Measurements from ENCODE around the gene NFATC3. TPM values are rescaled to one million over a fixed set of nuclear protein-coding genes. Genes with fewer than 3 reads are reported as not detected.
A peak's percentile ranks its signal among the peaks of the same experiment; 100 is the strongest.

The NFATC3 gene
- total RNA-seq, 1 donor from 2014 or later, result 42.0 TPM

- Mint-ChIP-seq H3K27me3 (ENCODE audit: unreplicated experiment) (no peaks in the 10 kb centered on the region), H3K36me3 (ENCODE audit: unreplicated experiment) (no peaks in the 10 kb centered on the region), H3K9me3 (ENCODE audit: unreplicated experiment) (no peaks in the 10 kb centered on the region), H3K27ac (ENCODE audit: unreplicated experiment) (peak within 1 kb of the TSS; percentile 89), H3K4me1 (ENCODE audit: unreplicated experiment) (peaks cover 20% of the 10 kb centered on the region), H3K4me3 (ENCODE audit: unreplicated experiment) (peak within 1 kb of the TSS; percentile 84)
- DNase-seq (ENCODE audit: extremely low spot score, unreplicated experiment), result no peak
- TF ChIP-seq CTCF (IDR thresholded peaks at IDR 0.05), result no peak
Measured at GRCh38 chr16:68235887-68236136, 150.6 kb downstream of the NFATC3 start, which contains the start of gene ESRP2. Gene ESRP2, minus strand, starts transcription at chr16:68236127. Its CDS starts 82 bp downstream, at chr16:68236045.

GRCh38 chr16:68236137-68236825 is 151.1 kb downstream of the NFATC3 start:
- Mint-ChIP-seq H3K27ac (ENCODE audit: unreplicated experiment) (peak overlapping the region; percentile 89), H3K4me1 (ENCODE audit: unreplicated experiment) (peaks cover 20% of the 10 kb centered on the region), H3K4me3 (ENCODE audit: unreplicated experiment) (peak overlapping the region; percentile 84), H3K27me3 (ENCODE audit: unreplicated experiment) (no peaks in the 10 kb centered on the region), H3K36me3 (ENCODE audit: unreplicated experiment) (no peaks in the 10 kb centered on the region), H3K9me3 (ENCODE audit: unreplicated experiment) (no peaks in the 10 kb centered on the region)
- no peak for DNase-seq (ENCODE audit: extremely low spot score, unreplicated experiment)
- no peak for TF ChIP-seq CTCF (IDR thresholded peaks at IDR 0.05)

GRCh38 chr16:68236826-68237242 is 151.7 kb downstream of the NFATC3 start:
- H3K27me3 Mint-ChIP-seq (ENCODE audit: unreplicated experiment), result no peaks in the 10 kb centered on the region
- H3K4me3 Mint-ChIP-seq (ENCODE audit: unreplicated experiment), result peak overlapping the region; percentile 84
- no peaks in the 10 kb centered on the region for H3K9me3 Mint-ChIP-seq (ENCODE audit: unreplicated experiment)
- peaks cover 20% of the 10 kb centered on the region for H3K4me1 Mint-ChIP-seq (ENCODE audit: unreplicated experiment)
- no peak for TF ChIP-seq CTCF (IDR thresholded peaks at IDR 0.05)
- H3K27ac Mint-ChIP-seq (ENCODE audit: unreplicated experiment), result peak overlapping the region; percentile 89
- H3K36me3 Mint-ChIP-seq (ENCODE audit: unreplicated experiment), result no peaks in the 10 kb centered on the region
- no peak for DNase-seq (ENCODE audit: extremely low spot score, unreplicated experiment)

GRCh38 chr16:68237243-68238028 is 152.3 kb downstream of the NFATC3 start:
- Mint-ChIP-seq H3K36me3 (ENCODE audit: unreplicated experiment) (no peaks in the 10 kb centered on the region), H3K27me3 (ENCODE audit: unreplicated experiment) (no peaks in the 10 kb centered on the region), H3K9me3 (ENCODE audit: unreplicated experiment) (no peaks in the 10 kb centered on the region), H3K4me1 (ENCODE audit: unreplicated experiment) (peaks cover 20% of the 10 kb centered on the region), H3K27ac (ENCODE audit: unreplicated experiment) (peak overlapping the region; percentile 97), H3K4me3 (ENCODE audit: unreplicated experiment) (peak overlapping the region; percentile 84)
- no peak for TF ChIP-seq CTCF (IDR thresholded peaks at IDR 0.05)
- peak; percentile 99 for DNase-seq (ENCODE audit: extremely low spot score, unreplicated experiment)

- no peaks in the 10 kb centered on the region for H3K36me3 Mint-ChIP-seq (ENCODE audit: unreplicated experiment)
- H3K9me3 Mint-ChIP-seq (ENCODE audit: unreplicated experiment), result no peaks in the 10 kb centered on the region
- H3K27me3 Mint-ChIP-seq (ENCODE audit: unreplicated experiment), result no peaks in the 10 kb centered on the region
- peaks cover 20% of the 10 kb centered on the region for H3K4me1 Mint-ChIP-seq (ENCODE audit: unreplicated experiment)
- DNase-seq (ENCODE audit: extremely low spot score, unreplicated experiment), result no peak
- peak overlapping the region; percentile 97 for H3K27ac Mint-ChIP-seq (ENCODE audit: unreplicated experiment)
- TF ChIP-seq CTCF (IDR thresholded peaks at IDR 0.05), result no peak
- H3K4me3 Mint-ChIP-seq (ENCODE audit: unreplicated experiment), result peak overlapping the region; percentile 84
Measured at GRCh38 chr16:68238029-68238345, 152.8 kb downstream of the NFATC3 start.

Data from osteocyte (in vitro differentiated cells).